Measurements from ENCODE around the gene ABLIM1.

The ABLIM1 gene

DNA sequence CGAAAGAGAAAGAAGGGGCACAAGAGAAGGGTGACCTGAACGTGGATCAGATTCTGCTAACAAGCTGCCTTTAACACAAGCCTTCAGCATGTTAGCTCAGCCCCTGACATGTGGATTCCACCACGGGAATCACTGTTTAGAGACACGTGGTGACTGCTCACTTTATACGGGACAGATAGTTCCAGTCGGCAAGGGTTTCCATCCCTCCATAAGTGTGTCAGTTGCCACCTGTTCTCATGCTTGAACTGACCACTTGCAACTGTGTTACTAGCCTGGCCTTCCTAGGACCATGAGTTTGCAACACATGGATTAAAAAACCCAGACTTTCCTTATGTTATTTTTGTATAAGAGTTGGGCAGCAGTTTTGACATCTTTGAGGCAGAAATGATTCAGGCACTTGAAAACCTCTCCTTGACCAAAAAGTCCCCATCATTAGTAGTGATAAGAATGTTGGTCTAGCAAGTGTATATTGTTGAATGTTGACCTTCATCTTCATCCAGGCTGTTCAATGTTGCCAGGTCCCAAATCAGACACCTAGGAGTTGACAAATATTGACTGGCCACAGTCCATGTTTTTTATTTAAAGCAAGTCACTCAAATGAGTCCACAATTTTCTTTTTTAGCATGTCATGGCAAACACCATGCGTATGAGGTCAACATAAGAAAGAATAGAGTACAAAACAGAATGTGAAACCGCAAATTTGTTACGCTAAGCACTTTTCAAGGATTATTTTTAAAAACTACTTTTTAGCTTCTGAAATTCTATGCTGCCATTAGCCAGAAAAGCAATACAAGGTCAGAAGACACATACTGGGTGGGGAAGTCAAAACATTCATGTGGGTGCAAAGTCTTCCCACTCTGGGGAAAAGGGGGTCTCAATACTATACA, 101.6 kb downstream of the ABLIM1 start:
- no peak overlapping the region for H3K9ac ChIP-seq (ENCODE audit: low read depth, low read length)
- H3K36me3 ChIP-seq (ENCODE audit: insufficient read depth, low read length): no peaks in the 10 kb centered on the region
- H3K9me3 ChIP-seq (ENCODE audit: control insufficient read depth, insufficient read depth, low read length): peaks cover 11% of the 10 kb centered on the region
- no peaks in the 10 kb centered on the region for H3K4me1 ChIP-seq (ENCODE audit: insufficient read depth, low read length)

DNA sequence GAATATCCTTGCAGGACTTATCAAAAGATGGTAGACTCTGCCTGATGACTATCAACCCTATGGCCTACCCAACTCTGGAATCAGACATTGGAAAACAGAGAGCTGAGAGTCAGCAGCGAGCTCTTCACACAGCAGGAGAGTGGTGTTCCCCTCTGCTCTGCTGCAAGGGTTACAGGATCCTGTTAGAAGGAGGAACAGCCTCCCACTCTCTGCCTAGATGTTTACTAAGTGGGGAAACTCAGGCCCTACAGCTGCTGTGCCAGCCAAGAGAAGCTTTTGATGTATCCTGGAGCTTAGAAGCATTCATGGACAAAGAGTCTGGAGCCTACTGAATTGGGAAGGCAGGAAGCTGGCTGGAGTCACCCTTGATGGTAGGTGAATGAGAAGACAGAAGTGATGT, 104.6 kb downstream of the ABLIM1 start:
- no peak overlapping the region for H3K9ac ChIP-seq (ENCODE audit: low read depth, low read length)

DNA sequence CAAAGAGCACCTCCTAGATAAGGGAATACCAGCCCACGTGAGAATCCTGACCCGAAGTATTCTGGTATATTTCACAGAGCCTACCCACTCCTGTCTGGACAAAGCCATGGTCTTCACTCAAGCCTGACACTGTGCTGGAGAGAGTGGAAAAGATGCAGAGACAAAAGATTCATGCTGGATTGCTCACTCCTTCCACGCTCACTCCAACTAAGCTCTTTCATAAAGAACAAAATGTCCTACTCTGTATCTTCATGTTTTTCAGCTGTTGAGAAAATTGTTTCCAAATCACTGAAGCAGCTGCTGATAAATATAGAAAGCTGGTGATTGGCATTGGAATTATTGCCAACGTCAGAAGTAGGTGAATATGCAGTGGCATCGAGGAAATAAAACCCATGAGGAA, 106.0 kb downstream of the ABLIM1 start:
- Histone ChIP-seq H3K9me3 (ENCODE audit: control insufficient read depth, insufficient read depth, low read length) (peaks cover 3% of the 10 kb centered on the region; the same call in 1 of the 2 replicates), H3K9ac (ENCODE audit: low read depth, low read length) (no peak overlapping the region), H3K4me1 (ENCODE audit: insufficient read depth, low read length) (no peaks in the 10 kb centered on the region), H3K36me3 (ENCODE audit: insufficient read depth, low read length) (no peaks in the 10 kb centered on the region)

More for the DNA sequence above, 104.6 kb downstream of the ABLIM1 start:
- H3K36me3 ChIP-seq (ENCODE audit: insufficient read depth, low read length): no peaks in the 10 kb centered on the region
- no peaks in the 10 kb centered on the region for H3K4me1 ChIP-seq (ENCODE audit: insufficient read depth, low read length)
- peaks cover 8% of the 10 kb centered on the region; the same call in 1 of the 2 replicates for H3K9me3 ChIP-seq (ENCODE audit: control insufficient read depth, insufficient read depth, low read length)

- Histone ChIP-seq H3K9me3 (ENCODE audit: control insufficient read depth, insufficient read depth, low read length) (no peaks in the 10 kb centered on the region), H3K36me3 (ENCODE audit: insufficient read depth, low read length) (no peaks in the 10 kb centered on the region), H3K4me1 (ENCODE audit: insufficient read depth, low read length) (no peaks in the 10 kb centered on the region), H3K9ac (ENCODE audit: low read depth, low read length) (no peak overlapping the region)
These were observed 106.5 kb downstream of the ABLIM1 start for GRCh38 chr10:114551636-114551972.

- Histone ChIP-seq H3K9me3 (ENCODE audit: control insufficient read depth, insufficient read depth, low read length) (no peaks in the 10 kb centered on the region), H3K9ac (ENCODE audit: low read depth, low read length) (no peak overlapping the region), H3K36me3 (ENCODE audit: insufficient read depth, low read length) (no peaks in the 10 kb centered on the region), H3K4me1 (ENCODE audit: insufficient read depth, low read length) (no peaks in the 10 kb centered on the region)
These were observed 107.1 kb downstream of the ABLIM1 start for GRCh38 chr10:114550756-114551635.

GRCh38 chr10:114548662-114549061, 109.4 kb downstream of the ABLIM1 start:
- Histone ChIP-seq H3K4me1 (ENCODE audit: insufficient read depth, low read length) (no peaks in the 10 kb centered on the region), H3K9ac (ENCODE audit: low read depth, low read length) (no peak overlapping the region), H3K36me3 (ENCODE audit: insufficient read depth, low read length) (no peaks in the 10 kb centered on the region; the same call in 1 of the 2 replicates), H3K9me3 (ENCODE audit: control insufficient read depth, insufficient read depth, low read length) (no peaks in the 10 kb centered on the region)

DNA sequence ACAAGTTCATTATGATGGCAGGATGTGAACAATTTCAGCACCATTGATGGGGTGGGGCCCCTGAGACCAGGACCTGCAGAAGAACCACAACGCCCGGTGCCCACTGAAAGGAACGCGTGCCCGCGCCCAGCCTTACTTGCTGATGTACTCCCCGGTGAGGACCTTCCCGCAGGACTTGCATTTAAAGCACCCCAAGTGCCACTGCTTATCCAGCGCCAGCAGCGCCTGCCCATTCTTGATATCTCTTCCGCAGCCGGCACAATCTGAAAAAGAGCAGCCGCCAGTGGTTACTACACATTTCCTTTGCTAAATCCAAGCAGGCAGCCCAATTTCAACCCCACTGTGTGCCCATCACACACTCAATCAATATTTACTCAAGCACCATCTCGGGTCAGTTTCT, 110.6 kb downstream of the ABLIM1 start:
- Histone ChIP-seq H3K9me3 (ENCODE audit: control insufficient read depth, insufficient read depth, low read length) (no peaks in the 10 kb centered on the region), H3K36me3 (ENCODE audit: insufficient read depth, low read length) (no peaks in the 10 kb centered on the region; the same call in 1 of the 2 replicates), H3K4me1 (ENCODE audit: insufficient read depth, low read length) (no peaks in the 10 kb centered on the region), H3K9ac (ENCODE audit: low read depth, low read length) (no peak overlapping the region)

- no peak overlapping the region for H3K9ac ChIP-seq (ENCODE audit: low read depth, low read length)
- H3K9me3 ChIP-seq (ENCODE audit: control insufficient read depth, insufficient read depth, low read length): no peaks in the 10 kb centered on the region
- H3K36me3 ChIP-seq (ENCODE audit: insufficient read depth, low read length): no peaks in the 10 kb centered on the region; the same call in 1 of the 2 replicates
- no peaks in the 10 kb centered on the region for H3K4me1 ChIP-seq (ENCODE audit: insufficient read depth, low read length)
These were observed 111.0 kb downstream of the ABLIM1 start for GRCh38 chr10:114547056-114547455.

DNA sequence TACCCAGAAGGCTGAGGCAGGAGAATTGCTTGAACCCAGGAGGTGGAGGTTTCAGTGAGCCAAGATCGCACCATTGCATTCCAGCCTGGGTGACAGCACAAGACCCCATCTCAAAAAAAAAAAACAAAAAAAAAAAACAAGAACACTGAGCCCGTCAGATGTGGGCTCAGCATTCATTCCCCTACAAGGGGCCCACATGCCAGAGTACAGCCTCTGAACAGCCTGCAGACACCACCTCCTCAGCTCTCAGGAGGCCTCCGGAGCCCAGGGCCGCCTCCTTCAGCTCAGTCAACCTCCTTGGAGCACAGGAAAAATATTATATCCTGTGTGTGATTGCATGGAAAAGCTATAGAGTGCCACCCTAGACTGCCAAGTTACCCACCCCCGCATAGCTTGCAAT, 112.3 kb downstream of the ABLIM1 start:
- Histone ChIP-seq H3K36me3 (ENCODE audit: insufficient read depth, low read length) (no peaks in the 10 kb centered on the region; the same call in 1 of the 2 replicates), H3K9me3 (ENCODE audit: control insufficient read depth, insufficient read depth, low read length) (no peaks in the 10 kb centered on the region), H3K9ac (ENCODE audit: low read depth, low read length) (no peak overlapping the region), H3K4me1 (ENCODE audit: insufficient read depth, low read length) (no peaks in the 10 kb centered on the region)

GRCh38 chr10:114545071-114545470, 113.0 kb downstream of the ABLIM1 start:
- H3K36me3 ChIP-seq (ENCODE audit: insufficient read depth, low read length): no peaks in the 10 kb centered on the region; the same call in 1 of the 2 replicates
- no peak overlapping the region for H3K9ac ChIP-seq (ENCODE audit: low read depth, low read length)
- no peaks in the 10 kb centered on the region for H3K9me3 ChIP-seq (ENCODE audit: control insufficient read depth, insufficient read depth, low read length)
- H3K4me1 ChIP-seq (ENCODE audit: insufficient read depth, low read length): no peaks in the 10 kb centered on the region

DNA sequence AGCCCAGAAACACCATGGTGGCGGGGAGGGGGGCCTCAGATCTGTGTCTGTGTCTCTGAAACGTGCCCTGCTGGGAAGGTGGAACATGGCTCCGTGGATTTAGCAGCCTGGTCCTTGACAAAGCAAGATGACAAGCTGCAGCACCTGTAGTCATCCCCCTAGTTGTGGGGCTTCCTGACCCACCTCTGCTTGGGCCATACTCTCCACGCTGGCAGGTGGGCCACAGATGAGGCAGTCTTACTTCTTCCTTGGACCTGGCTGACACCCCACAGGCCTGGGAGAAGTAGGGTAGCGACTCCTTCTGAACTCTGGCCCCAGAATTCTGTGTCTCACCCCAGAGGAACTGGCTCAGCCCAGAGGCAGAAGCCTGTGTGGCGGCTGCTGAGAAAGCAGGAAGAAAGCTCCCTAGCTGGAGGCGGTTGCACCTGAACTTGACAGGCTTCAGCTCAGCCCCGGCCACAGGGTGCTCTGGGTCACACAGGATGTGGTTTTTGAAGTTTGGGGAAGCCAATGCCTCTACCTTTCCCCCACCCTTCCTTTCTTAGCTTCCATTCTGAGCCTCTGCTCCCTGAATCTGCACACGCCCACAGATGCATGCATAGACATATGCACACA, 113.9 kb downstream of the ABLIM1 start:
- Histone ChIP-seq H3K36me3 (ENCODE audit: insufficient read depth, low read length) (no peaks in the 10 kb centered on the region; the same call in 1 of the 2 replicates), H3K9me3 (ENCODE audit: control insufficient read depth, insufficient read depth, low read length) (no peaks in the 10 kb centered on the region), H3K9ac (ENCODE audit: low read depth, low read length) (no peak overlapping the region), H3K4me1 (ENCODE audit: insufficient read depth, low read length) (peaks cover 5% of the 10 kb centered on the region)

DNA sequence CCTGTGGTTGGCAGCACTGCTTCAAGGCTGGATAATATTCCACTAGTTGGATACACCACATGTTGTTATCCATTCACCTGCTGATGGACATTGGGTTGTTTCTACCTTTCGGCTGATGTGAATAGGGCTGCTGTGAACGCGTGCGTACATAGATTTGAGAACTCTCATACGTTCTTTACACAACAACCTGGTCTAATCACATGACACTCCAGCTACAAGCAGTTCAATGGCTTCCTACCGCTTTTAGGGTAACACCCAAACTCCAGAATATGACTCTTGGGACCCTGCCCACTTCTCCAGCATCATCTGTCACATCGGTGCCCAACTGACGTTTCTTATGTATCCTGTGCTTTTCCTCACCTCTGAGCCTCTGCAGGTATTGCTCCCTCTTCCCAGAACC, 114.6 kb downstream of the ABLIM1 start:
- Histone ChIP-seq H3K36me3 (ENCODE audit: insufficient read depth, low read length) (no peaks in the 10 kb centered on the region; the same call in 1 of the 2 replicates), H3K9ac (ENCODE audit: low read depth, low read length) (no peak overlapping the region), H3K4me1 (ENCODE audit: insufficient read depth, low read length) (peaks cover 10% of the 10 kb centered on the region), H3K9me3 (ENCODE audit: control insufficient read depth, insufficient read depth, low read length) (no peaks in the 10 kb centered on the region)

DNA sequence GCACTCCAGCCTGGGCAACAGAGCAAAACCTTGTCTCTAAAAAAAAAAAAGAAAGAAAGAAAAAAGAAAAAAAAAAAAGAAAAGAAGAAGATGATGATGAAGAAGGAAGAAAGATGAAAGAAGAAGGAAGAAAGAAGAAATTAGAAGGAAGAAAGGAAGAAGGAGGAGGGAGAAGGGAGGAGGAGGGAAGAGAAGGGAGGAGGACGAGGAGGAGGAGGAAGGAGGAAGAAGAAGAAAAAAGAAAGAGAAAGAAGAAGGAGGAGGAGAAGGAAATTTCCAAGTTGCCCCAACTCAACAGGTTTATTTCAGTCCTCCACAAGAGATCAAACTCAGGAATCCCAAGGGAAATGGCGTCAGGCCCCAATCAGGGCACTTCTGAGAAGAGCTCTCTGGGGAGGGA, 115.7 kb downstream of the ABLIM1 start:
- no peaks in the 10 kb centered on the region for H3K9me3 ChIP-seq (ENCODE audit: control insufficient read depth, insufficient read depth, low read length)
- no peaks in the 10 kb centered on the region; the same call in 1 of the 2 replicates for H3K36me3 ChIP-seq (ENCODE audit: insufficient read depth, low read length)

GRCh38 chr10:114541797-114542160, 116.3 kb downstream of the ABLIM1 start:
- Histone ChIP-seq H3K9me3 (ENCODE audit: control insufficient read depth, insufficient read depth, low read length) (no peaks in the 10 kb centered on the region), H3K4me1 (ENCODE audit: insufficient read depth, low read length) (peaks cover 18% of the 10 kb centered on the region), H3K36me3 (ENCODE audit: insufficient read depth, low read length) (no peaks in the 10 kb centered on the region; the same call in 1 of the 2 replicates), H3K9ac (ENCODE audit: low read depth, low read length) (no peak overlapping the region)

More for the DNA sequence above, 115.7 kb downstream of the ABLIM1 start:
- Histone ChIP-seq H3K9ac (ENCODE audit: low read depth, low read length) (no peak overlapping the region), H3K4me1 (ENCODE audit: insufficient read depth, low read length) (peaks cover 18% of the 10 kb centered on the region)
